ENCODE results near the gene OMA1.
"Not testable (repeated sequence)": the region's sequence is repeated elsewhere in the genome, so short reads cannot be mapped to it uniquely, and the experiment has no call there.

OMA1 gene

GRCh38 chr1:58568271-58568860 lies 21.8 kb upstream of the OMA1 start:
- Histone ChIP-seq H3K4me3 (ENCODE audit: severe bottlenecking) (no peak overlapping the region), H3K27ac (ENCODE audit: poor library complexity, severe bottlenecking) (no peak overlapping the region), H3K27me3 (ENCODE audit: insufficient read depth, poor library complexity, severe bottlenecking) (no peaks in the 10 kb centered on the region), H3K9me3 (ENCODE audit: severe bottlenecking) (no peaks in the 10 kb centered on the region), H3K36me3 (ENCODE audit: low read depth) (no peaks in the 10 kb centered on the region), H3K4me1 (ENCODE audit: insufficient read depth, poor library complexity, severe bottlenecking) (peaks cover 21% of the 10 kb centered on the region)
- TF ChIP-seq CTCF (IDR thresholded peaks at IDR 0.05; ENCODE audit: poor library complexity, severe bottlenecking): no peak
- ATAC-seq (ENCODE audit: low read depth) (no peak), DNase-seq (ENCODE audit: low spot score) (no peak)

GRCh38 chr1:58566339-58566738 lies 19.8 kb upstream of the OMA1 start:
- DNase-seq (ENCODE audit: low spot score): no peak
- Histone ChIP-seq H3K36me3 (ENCODE audit: low read depth) (no peaks in the 10 kb centered on the region), H3K9me3 (ENCODE audit: severe bottlenecking) (no peaks in the 10 kb centered on the region), H3K27me3 (ENCODE audit: insufficient read depth, poor library complexity, severe bottlenecking) (no peaks in the 10 kb centered on the region), H3K4me1 (ENCODE audit: insufficient read depth, poor library complexity, severe bottlenecking) (peaks cover 2% of the 10 kb centered on the region), H3K4me3 (ENCODE audit: severe bottlenecking) (no peak overlapping the region), H3K27ac (ENCODE audit: poor library complexity, severe bottlenecking) (no peak overlapping the region)
- ATAC-seq (ENCODE audit: low read depth): no peak
- TF ChIP-seq CTCF (IDR thresholded peaks at IDR 0.05; ENCODE audit: poor library complexity, severe bottlenecking): no peak

GRCh38 chr1:58563715-58564114 lies 17.2 kb upstream of the OMA1 start:
- H3K4me3 ChIP-seq (ENCODE audit: severe bottlenecking); DNase-seq (ENCODE audit: low spot score); H3K27me3 ChIP-seq (ENCODE audit: insufficient read depth, poor library complexity, severe bottlenecking); H3K27ac ChIP-seq (ENCODE audit: poor library complexity, severe bottlenecking); H3K9me3 ChIP-seq (ENCODE audit: severe bottlenecking); ATAC-seq (ENCODE audit: low read depth); H3K36me3 ChIP-seq (ENCODE audit: low read depth); H3K4me1 ChIP-seq (ENCODE audit: insufficient read depth, poor library complexity, severe bottlenecking): not testable (repeated sequence)

- TF ChIP-seq CTCF (IDR thresholded peaks at IDR 0.05; ENCODE audit: poor library complexity, severe bottlenecking): no peak
- Histone ChIP-seq H3K4me3 (ENCODE audit: severe bottlenecking) (no peak overlapping the region), H3K9me3 (ENCODE audit: severe bottlenecking) (no peaks in the 10 kb centered on the region), H3K27me3 (ENCODE audit: insufficient read depth, poor library complexity, severe bottlenecking) (no peaks in the 10 kb centered on the region), H3K36me3 (ENCODE audit: low read depth) (no peaks in the 10 kb centered on the region), H3K4me1 (ENCODE audit: insufficient read depth, poor library complexity, severe bottlenecking) (no peaks in the 10 kb centered on the region), H3K27ac (ENCODE audit: poor library complexity, severe bottlenecking) (no peak overlapping the region)
- DNase-seq (ENCODE audit: low spot score) (no peak), ATAC-seq (ENCODE audit: low read depth) (no peak)
Observed at GRCh38 chr1:58561633-58562032, 15.1 kb upstream of the OMA1 start.

GRCh38 chr1:58555393-58555792 lies 8.9 kb upstream of the OMA1 start:
- Histone ChIP-seq H3K27ac (ENCODE audit: poor library complexity, severe bottlenecking) (no peak overlapping the region), H3K27me3 (ENCODE audit: insufficient read depth, poor library complexity, severe bottlenecking) (no peaks in the 10 kb centered on the region), H3K9me3 (ENCODE audit: severe bottlenecking) (no peaks in the 10 kb centered on the region), H3K4me1 (ENCODE audit: insufficient read depth, poor library complexity, severe bottlenecking) (no peaks in the 10 kb centered on the region), H3K4me3 (ENCODE audit: severe bottlenecking) (no peak overlapping the region), H3K36me3 (ENCODE audit: low read depth) (no peaks in the 10 kb centered on the region)
- TF ChIP-seq CTCF (IDR thresholded peaks at IDR 0.05; ENCODE audit: poor library complexity, severe bottlenecking): no peak
- DNase-seq (ENCODE audit: low spot score) (no peak), ATAC-seq (ENCODE audit: low read depth) (no peak)

Data from RWPE2 (cell line).